Right ventricle myocardium superior (tissue), 1 donor: ENCODE measurements around the gene TROAP. TPM values are rescaled to one million over a fixed set of nuclear protein-coding genes. Genes with fewer than 3 reads are reported as not detected.
A peak's percentile ranks its signal among the peaks of the same experiment; 100 is the strongest.
"Not testable (repeated sequence)": the region's sequence is repeated elsewhere in the genome, so short reads cannot be mapped to it uniquely, and the experiment has no call there.

ENCODE experiments used
- ATAC-seq: fragments of 200-7000 bp; cut with Tn5 transposase; one replicate; pipeline ENCODE4 v1.9.1; 2020; ENCODE audit warnings: mild to moderate bottlenecking; ENCODE audit not compliant: poor library complexity
- DNase-seq: peaks from one replicate; pipeline ENCODE4 v3.0.0-alpha.2; 2020
- intact Hi-C: fragments of 100-400 bp; cut with DNase I; formaldehyde crosslinking; loops from one replicate; pipeline ENCODE4 v1.11.2; 2022
- total RNA-seq: library from RNA; stranded (reverse); fragmentation: NEBNext Ultra II Directional; extraction: Animal tissue kit (Norgen Biotek cat#: 25700); gene quantifications from one replicate; pipeline ENCODE4 v1.2.1, GENCODE V29; 2021
- donor health status: DM: no; HTN: yes; CAD: no; lungs with severe emphysema.

The TROAP gene
- total RNA-seq, 1 donor from 2014 or later, result 0.67 TPM

GRCh38 chr12:49322367-49322707 lies 718 bp upstream of the TROAP start:
- intact Hi-C loops, result no loop called here
- DNase-seq (no peak), ATAC-seq (no peak)

DNA sequence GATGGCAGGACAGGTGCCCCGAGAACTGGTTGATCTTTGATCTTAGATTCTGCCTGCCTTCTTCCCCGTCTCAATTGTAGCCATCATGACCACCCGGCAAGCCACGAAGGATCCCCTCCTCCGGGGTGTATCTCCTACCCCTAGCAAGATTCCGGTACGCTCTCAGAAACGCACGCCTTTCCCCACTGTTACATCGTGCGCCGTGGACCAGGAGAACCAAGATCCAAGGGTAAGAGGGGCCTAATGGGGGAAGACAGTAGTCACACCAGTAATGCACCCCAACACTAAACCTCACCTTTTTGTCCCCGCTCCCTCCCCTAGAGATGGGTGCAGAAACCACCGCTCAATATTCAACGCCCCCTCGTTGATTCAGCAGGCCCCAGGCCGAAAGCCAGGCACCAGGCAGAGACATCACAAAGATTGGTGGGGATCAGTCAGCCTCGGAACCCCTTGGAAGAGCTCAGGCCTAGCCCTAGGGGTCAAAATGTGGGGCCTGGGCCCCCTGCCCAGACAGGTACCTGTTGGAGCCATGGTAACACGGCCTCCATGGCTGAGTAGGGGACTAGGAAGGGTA lies 556 bp downstream of the TROAP start:
- intact Hi-C loops, result no loop called here
- ATAC-seq (no peak), DNase-seq (no peak)

- ATAC-seq (no peak), DNase-seq (peak; percentile 1)
- intact Hi-C loops, result no loop called here
These were observed 2.6 kb downstream of the TROAP start for GRCh38 chr12:49325606-49326005.

DNA sequence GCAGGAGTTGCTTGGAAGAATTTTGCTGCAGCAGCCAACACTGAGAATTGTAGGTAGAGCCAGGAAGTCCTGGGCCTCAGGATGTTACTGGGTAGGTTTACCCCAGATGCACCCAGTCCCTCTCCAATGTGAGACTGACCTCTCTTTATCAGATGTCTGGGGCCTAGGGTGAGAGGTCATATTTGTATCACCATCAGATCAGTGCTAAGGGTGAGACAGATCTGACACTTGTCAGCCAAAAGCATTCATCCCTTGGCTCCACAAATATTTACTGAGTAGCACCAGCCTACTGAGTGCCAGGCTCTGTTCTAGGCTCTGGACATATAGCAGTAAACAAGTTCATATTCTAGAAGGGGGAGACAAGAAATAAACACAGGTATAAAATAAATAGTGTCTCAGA lies 4.3 kb downstream of the TROAP start:
- DNase-seq, result no peak
- no peak for ATAC-seq
- intact Hi-C loops, result no loop called here

DNA sequence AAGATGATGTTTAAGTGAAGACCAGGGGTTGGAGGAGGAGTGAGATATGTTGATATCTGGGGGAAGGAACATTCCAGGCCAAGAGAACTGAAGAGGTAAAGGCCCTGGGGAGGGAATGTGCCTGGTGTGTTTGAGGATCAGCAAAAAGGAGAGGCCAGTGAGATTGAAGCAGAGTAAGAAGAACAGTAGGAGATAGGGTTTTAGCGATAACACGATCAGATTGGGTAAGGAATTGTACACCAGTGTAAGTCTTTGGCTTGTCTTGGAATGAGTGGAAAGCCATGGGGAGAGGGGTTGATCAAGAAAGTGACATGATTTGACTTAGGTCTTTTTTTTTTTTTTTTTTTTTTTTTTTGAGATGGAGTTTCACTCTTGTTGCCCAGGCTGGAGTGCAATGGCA lies 4.8 kb downstream of the TROAP start:
- intact Hi-C loops, result no loop called here
- DNase-seq (no peak), ATAC-seq (no peak)

DNA sequence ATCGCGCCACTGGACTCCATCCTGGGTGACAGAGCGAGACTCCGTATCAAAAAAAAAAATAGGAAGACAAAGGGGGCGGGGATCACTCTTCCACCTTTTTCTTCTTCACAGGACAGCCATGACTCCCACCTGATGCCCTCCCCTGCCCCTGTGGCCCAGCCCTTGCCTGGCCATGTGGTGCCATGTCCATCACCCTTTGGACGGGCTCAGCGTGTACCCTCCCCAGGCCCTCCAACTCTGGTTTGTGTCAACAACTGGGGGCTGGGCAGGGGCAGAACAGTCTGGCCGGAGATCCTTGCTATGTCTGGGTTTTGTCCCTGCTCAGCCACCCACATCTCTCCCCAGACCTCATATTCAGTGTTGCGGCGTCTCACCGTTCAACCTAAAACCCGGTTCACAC lies 5.8 kb downstream of the TROAP start:
- intact Hi-C loops, result no loop called here
- DNase-seq (no peak), ATAC-seq (no peak)

- intact Hi-C loops, result no loop called here
- no peak for ATAC-seq
- DNase-seq, result no peak
These were observed 7.1 kb downstream of the TROAP start for GRCh38 chr12:49330032-49330619.

DNA sequence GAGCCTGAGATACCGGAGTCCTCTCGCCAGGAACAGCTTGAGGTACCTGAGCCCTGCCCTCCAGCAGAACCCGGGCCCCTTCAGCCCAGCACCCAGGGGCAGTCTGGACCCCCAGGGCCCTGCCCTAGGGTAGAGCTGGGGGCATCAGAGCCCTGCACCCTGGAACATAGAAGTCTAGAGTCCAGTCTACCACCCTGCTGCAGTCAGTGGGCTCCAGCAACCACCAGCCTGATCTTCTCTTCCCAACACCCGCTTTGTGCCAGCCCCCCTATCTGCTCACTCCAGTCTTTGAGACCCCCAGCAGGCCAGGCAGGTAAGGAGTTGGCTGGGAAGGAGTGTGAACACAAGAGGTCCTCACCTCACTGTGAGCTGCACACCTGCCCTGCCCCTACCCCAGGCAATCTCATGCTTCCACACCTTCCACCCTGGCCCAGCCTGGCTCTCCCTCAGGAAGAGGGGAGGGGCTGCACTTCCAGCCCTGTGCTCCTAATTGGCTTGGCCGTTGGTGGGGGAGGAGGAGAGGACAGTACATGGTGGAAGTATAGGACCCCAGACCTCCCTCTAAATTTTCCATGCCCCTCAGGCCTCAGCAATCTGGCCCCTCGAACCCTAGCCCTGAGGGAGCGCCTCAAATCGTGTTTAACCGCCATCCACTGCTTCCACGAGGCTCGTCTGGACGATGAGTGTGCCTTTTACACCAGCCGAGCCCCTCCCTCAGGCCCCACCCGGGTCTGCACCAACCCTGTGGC lies 7.8 kb downstream of the TROAP start:
- ATAC-seq (no peak), DNase-seq (no peak)
- intact Hi-C loops, result no loop called here

- intact Hi-C loops, result no loop called here
- peak; percentile 68 for DNase-seq
- peak; percentile 94 for ATAC-seq
These were observed 8.5 kb downstream of the TROAP start for GRCh38 chr12:49331380-49332222.

- DNase-seq, result no peak
- ATAC-seq, result no peak
- intact Hi-C loops, result no loop called here
These were observed 9.4 kb downstream of the TROAP start for GRCh38 chr12:49332441-49332861.

DNA sequence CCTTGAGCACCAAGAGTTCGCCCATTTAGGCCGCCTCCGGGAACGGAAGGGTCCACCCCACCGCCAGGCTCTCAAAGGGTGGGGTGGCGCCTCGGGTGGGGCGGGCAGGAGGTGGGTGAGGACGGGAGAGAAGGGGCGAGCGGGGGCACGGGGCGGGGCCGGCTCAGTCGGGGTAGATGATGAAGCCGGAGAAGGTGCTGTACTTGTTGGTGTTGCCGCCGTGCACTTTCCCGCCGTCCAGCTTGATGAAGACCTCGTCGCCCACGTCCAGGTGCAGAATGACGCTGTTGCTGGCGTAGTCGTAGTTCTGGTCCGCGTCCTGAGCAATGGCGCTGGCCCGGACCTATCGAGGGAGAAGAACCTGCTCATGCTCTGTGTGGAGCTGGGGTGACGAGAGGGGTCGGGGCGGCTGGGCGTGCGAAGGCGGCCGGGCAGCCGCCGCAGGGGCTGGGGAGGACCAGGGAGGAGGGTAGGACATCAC lies 9.9 kb downstream of the TROAP start:
- DNase-seq, result no peak
- intact Hi-C loops, result no loop called here
- no peak for ATAC-seq

DNA sequence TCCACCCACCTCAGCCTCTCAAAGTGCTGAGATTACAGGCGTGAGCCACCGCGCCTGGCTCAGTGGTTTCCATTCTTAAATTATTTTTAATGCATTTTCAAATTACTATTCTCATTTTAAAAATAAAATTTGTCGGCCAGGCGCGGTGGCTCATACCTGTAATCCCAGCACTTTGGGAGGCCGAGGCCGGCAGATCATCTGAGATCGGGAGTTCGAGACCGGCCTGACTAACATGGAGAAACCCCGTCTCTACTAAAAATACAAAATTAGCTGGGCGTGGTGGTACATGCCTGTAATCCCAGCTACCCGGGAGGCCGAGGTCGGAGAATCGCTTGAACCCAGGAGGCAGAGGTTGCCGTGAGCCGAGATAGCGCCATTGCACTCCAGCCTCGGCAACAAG lies 10.7 kb downstream of the TROAP start:
- DNase-seq, ATAC-seq, intact Hi-C loops: not testable (repeated sequence)

- intact Hi-C loops, result no loop called here
- ATAC-seq (no peak), DNase-seq (no peak)
These were observed 11.2 kb downstream of the TROAP start for GRCh38 chr12:49334226-49334625.

DNA sequence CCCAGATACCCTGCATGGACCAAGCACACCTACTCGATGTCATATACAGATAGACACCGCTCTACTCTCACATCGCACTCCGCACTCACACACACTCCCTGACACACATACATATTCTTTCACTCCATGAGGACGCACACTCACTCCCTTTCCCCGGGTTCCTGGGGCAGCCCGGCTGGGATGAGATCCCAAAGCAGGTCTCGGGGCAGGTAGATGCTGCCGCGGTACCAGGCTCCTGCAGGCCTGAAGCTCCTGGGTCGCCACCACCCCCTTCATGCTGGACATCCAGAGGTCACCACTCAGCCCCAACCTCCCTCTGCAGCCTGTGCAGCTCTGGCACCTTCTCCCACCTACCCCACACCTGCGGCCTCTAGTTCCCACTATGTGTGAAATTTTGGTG lies 11.6 kb downstream of the TROAP start:
- no peak for ATAC-seq
- DNase-seq, result no peak
- intact Hi-C loops, result no loop called here

DNA sequence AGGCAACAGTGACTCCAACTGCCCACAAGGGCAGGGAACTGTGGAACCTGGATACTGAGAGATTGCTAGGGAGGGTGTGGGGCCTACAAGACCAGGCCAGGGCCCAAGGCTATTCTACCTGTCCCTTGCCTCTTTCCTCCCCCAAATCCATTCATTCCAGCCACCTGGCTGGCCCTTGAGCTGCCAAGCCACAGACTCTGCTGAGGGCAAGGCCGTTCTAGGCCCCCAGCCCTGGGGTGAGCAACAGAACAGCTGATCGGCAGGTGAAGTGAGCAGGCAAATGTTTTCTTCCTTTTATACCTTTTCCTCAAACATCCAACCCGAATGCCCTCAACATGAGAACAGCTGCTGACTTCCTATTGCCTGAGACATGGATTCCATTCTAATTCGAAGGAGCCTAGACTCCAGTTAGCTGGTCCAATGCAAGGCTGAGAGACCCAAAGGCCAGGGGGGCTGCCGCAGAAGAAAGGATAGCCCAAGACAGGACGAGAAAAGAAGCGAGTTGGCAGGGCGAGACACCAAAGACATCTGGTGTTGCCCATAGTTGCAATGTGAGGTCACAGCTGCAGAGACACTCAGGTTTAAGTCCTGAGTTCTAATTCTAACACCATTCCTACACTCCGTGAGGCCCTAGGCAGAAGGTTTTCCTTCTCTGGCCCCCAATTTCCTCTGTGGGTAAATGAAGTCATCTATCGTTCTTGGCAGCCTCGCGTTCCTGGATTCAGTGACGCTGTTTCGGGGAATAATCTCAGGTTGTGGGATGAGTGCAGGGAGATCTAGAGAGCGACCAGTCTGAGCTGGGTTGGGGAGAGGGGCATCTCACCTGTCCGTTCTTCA lies 12.3 kb downstream of the TROAP start:
- ATAC-seq, result no peak
- intact Hi-C loops, result no loop called here
- no peak for DNase-seq

DNA sequence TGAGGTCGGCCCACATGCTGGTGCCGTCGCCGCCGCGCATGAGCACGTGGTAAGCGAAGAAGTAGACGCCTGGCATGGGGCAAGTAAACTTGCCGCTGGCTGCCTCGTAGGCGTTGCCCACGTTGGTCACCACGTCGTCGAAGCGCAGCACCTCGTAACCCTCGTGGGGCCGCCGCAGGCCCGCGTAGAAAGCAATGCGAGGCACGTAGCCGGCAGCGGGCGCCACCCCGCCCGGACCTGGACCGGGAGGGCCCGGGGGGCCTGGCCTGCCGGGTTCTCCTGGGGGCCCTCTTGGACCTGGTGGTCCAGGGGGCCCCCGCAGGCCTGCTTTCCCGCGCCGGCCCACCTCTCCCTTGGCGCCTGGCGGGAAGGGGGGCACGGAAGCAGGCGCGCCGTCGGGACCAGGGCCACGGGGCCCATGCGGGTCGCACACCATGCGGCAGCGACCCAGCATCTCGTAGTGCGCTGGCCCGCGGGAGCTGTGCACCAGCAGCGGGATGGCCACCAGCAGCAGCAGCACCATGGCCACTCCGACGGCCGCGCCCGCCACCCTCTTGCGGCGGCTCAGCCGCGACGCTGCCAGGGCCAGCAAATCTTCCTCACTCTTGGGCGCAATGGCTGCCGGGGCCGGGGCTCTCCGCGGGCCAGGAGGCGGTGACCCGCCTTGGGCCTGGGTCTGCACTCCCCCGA lies 13.0 kb downstream of the TROAP start:
- no peak for ATAC-seq
- DNase-seq, result no peak
- intact Hi-C loops, result no loop called here

GRCh38 chr12:49336645-49337584 lies 13.9 kb downstream of the TROAP start, which contains the start of gene C1QL4:
Gene C1QL4 (minus strand): TSS chr12:49337188. CDS start chr12:49336477, 711 bp downstream.
- intact Hi-C loops, result no loop called here
- DNase-seq, result peak; percentile 91
- ATAC-seq, result peak; percentile 94
